HEK293 (cell line): ENCODE results near the gene C14orf132.

Experiments used
- BCL11A ChIP-seq: fragments of 450-650 bp; formaldehyde crosslinking; IDR thresholded peaks from 2 replicates; pipeline ENCODE4 v1.5.1; 2016; ENCODE audit warnings: low read depth, missing biosample characterization, missing genetic modification characterization
- OSR2 ChIP-seq: fragments of 450-650 bp; formaldehyde crosslinking; IDR thresholded peaks from 2 replicates; pipeline ENCODE4 v1.5.1; 2016; ENCODE audit warnings: missing biosample characterization, missing genetic modification characterization
- SALL2 ChIP-seq: fragments of 450-650 bp; formaldehyde crosslinking; IDR thresholded peaks from 2 replicates; pipeline ENCODE4 v1.5.0; 2017; ENCODE audit warnings: missing biosample characterization, mild to moderate bottlenecking, missing genetic modification characterization, borderline replicate concordance
- WT1 ChIP-seq: fragments of 450-650 bp; formaldehyde crosslinking; IDR thresholded peaks from 2 replicates; pipeline ENCODE4 v1.5.1; 2016; ENCODE audit warnings: missing biosample characterization, missing genetic modification characterization
- YY1 ChIP-seq: fragments of 450-650 bp; formaldehyde crosslinking; IDR thresholded peaks from 2 replicates; pipeline ENCODE4 v1.5.1; 2018; ENCODE audit warnings: missing biosample characterization, missing genetic modification characterization
- ZIC2 ChIP-seq: fragments of 450-650 bp; formaldehyde crosslinking; IDR thresholded peaks from 2 replicates; pipeline ENCODE4 v1.5.1; 2016; ENCODE audit warnings: missing biosample characterization, missing genetic modification characterization
- ZNF138 ChIP-seq: fragments of 450-650 bp; formaldehyde crosslinking; IDR thresholded peaks from 2 replicates; pipeline ENCODE4 v1.5.1; 2016; ENCODE audit warnings: missing biosample characterization, missing genetic modification characterization, borderline replicate concordance
- TF ChIP-seq, protein P1 (sequence below): fragments of 450-650 bp; formaldehyde crosslinking; IDR thresholded peaks from 2 replicates; pipeline ENCODE4 v1.5.1; 2016; ENCODE audit warnings: missing biosample characterization, missing genetic modification characterization
- TF ChIP-seq, protein P2 (sequence below): fragments of 450-650 bp; formaldehyde crosslinking; optimal IDR thresholded peaks from 2 replicates; pipeline ENCODE3; 2016; ENCODE audit warnings: missing biosample characterization, mild to moderate bottlenecking, missing genetic modification characterization
- TF ChIP-seq, protein P3 (sequence below): fragments of 450-650 bp; formaldehyde crosslinking; IDR thresholded peaks from 2 replicates; pipeline ENCODE4; 2016; ENCODE audit warnings: missing biosample characterization, missing genetic modification characterization
- TF ChIP-seq, protein P4 (sequence below): fragments of 450-650 bp; formaldehyde crosslinking; IDR thresholded peaks from 2 replicates; pipeline ENCODE4 v1.5.1; 2016; ENCODE audit warnings: missing biosample characterization, missing genetic modification characterization

DNA sequence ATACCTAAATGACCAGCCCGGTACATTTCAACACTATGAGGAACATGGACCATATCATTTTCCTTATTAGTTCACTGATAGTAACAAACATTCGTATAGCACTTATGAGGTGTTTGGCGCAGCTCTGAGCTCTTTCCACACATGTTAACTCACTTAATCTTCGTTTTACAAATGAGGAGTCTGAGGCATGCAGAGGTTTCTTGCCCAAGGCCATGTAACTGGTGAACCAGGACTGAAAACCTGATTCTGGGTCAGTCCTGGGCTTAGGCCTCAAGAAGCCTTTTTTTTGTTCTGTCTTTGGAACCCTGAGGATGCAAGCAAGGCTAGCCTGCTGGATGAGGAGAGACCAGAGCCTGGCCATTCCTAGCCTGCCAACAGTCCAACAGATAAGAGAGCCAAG is 55.0 kb downstream of the C14orf132 start:
- no peak for TF ChIP-seq SALL2 (tag by site-specific recombination)
- TF ChIP-seq ZIC2 (tag by site-specific recombination), result no peak
- TF ChIP-seq, protein P1, sequence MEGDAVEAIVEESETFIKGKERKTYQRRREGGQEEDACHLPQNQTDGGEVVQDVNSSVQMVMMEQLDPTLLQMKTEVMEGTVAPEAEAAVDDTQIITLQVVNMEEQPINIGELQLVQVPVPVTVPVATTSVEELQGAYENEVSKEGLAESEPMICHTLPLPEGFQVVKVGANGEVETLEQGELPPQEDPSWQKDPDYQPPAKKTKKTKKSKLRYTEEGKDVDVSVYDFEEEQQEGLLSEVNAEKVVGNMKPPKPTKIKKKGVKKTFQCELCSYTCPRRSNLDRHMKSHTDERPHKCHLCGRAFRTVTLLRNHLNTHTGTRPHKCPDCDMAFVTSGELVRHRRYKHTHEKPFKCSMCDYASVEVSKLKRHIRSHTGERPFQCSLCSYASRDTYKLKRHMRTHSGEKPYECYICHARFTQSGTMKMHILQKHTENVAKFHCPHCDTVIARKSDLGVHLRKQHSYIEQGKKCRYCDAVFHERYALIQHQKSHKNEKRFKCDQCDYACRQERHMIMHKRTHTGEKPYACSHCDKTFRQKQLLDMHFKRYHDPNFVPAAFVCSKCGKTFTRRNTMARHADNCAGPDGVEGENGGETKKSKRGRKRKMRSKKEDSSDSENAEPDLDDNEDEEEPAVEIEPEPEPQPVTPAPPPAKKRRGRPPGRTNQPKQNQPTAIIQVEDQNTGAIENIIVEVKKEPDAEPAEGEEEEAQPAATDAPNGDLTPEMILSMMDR, result no peak
- TF ChIP-seq, protein P2, sequence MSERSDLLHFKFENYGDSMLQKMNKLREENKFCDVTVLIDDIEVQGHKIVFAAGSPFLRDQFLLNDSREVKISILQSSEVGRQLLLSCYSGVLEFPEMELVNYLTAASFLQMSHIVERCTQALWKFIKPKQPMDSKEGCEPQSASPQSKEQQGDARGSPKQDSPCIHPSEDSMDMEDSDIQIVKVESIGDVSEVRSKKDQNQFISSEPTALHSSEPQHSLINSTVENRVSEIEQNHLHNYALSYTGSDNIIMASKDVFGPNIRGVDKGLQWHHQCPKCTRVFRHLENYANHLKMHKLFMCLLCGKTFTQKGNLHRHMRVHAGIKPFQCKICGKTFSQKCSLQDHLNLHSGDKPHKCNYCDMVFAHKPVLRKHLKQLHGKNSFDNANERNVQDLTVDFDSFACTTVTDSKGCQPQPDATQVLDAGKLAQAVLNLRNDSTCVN (tag by site-specific recombination), result no peak
- TF ChIP-seq, protein P3, sequence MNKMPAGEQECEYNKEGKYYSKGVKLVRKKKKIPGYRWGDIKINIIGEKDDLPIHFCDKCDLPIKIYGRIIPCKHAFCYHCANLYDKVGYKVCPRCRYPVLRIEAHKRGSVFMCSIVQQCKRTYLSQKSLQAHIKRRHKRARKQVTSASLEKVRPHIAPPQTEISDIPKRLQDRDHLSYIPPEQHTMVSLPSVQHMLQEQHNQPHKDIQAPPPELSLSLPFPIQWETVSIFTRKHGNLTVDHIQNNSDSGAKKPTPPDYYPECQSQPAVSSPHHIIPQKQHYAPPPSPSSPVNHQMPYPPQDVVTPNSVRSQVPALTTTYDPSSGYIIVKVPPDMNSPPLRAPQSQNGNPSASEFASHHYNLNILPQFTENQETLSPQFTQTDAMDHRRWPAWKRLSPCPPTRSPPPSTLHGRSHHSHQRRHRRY (tag by site-specific recombination), result no peak
- no peak for TF ChIP-seq WT1 (tag by site-specific recombination)
- TF ChIP-seq OSR2 (tag by site-specific recombination), result no peak
- no peak for TF ChIP-seq YY1 (tag by site-specific recombination)
- no peak for TF ChIP-seq ZNF138
- TF ChIP-seq, protein P4, sequence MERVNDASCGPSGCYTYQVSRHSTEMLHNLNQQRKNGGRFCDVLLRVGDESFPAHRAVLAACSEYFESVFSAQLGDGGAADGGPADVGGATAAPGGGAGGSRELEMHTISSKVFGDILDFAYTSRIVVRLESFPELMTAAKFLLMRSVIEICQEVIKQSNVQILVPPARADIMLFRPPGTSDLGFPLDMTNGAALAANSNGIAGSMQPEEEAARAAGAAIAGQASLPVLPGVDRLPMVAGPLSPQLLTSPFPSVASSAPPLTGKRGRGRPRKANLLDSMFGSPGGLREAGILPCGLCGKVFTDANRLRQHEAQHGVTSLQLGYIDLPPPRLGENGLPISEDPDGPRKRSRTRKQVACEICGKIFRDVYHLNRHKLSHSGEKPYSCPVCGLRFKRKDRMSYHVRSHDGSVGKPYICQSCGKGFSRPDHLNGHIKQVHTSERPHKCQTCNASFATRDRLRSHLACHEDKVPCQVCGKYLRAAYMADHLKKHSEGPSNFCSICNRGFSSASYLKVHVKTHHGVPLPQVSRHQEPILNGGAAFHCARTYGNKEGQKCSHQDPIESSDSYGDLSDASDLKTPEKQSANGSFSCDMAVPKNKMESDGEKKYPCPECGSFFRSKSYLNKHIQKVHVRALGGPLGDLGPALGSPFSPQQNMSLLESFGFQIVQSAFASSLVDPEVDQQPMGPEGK (tag by site-specific recombination), result no peak
- no peak for TF ChIP-seq BCL11A (tag by site-specific recombination)
